ENCODE measurements around the gene ZFYVE26. TPM values are rescaled to one million over a fixed set of nuclear protein-coding genes. Genes with fewer than 3 reads are reported as not detected.
A peak's percentile ranks its signal among the peaks of the same experiment; 100 is the strongest.

The ZFYVE26 gene
- total and polyA plus RNA-seq, 2 of the 8 experiments (the other 6 are each of a cell fraction or from before 2014, with no cell fraction given), result 13.0 to 23.3 TPM

DNA sequence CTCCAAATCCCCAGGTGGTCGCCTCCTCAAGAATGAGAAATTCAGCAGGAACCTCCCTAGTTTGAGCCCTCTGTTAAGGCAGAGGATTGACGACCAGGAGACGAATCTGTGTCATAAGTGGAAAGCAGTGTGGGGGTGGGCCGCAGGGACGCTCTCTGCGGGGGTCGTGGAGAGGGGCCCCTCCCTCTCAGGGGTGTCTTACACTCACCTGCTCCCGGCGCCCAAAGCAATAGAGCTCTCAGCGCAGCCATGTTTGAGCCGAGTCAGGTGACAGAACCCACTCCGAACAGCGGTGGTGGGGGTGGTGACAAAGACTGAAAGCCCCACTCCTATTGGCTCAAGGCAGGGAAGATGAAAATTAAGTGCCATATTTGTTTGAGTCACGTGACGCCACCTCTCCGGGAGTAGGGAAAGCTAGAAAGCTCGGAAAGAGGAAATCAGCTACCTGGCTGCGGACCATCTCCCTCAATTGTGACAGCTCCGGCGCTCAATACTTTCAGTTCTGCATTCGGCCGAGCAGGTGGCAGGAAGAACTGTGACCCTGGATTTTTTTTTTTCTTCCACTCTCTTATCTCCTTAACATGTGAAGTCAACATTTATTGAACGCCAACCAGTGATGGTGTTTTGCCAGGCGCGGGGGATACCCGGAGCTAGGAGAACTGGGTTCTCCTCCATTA is at the start of gene ZFYVE26 (continued):
- TF ChIP-seq NANOG (IDR thresholded peaks at IDR 0.05; ENCODE audit: insufficient read depth, low read depth, low read length, poor library complexity, severe bottlenecking) (peak; percentile 12), CBX8 (IDR thresholded peaks at IDR 0.05; ENCODE audit: borderline replicate concordance, low read depth, low read length) (no peak), CHD2 (IDR thresholded peaks at IDR 0.05; ENCODE audit: low read length) (no peak), KDM1A (IDR thresholded peaks at IDR 0.05; ENCODE audit: borderline replicate concordance, low read length) (no peak), RNF2 (IDR thresholded peaks at IDR 0.05; ENCODE audit: borderline replicate concordance, low read depth, low read length, missing control alignments, poor library complexity, severe bottlenecking) (no peak), ASH2L (IDR thresholded peaks at IDR 0.05; ENCODE audit: low read length) (peak; percentile 33)

Data from H1 (cell line).